ENCODE data around the gene STPG3. TPM values are rescaled to one million over a fixed set of nuclear protein-coding genes. Genes with fewer than 3 reads are reported as not detected.

Gene STPG3
- total and polyA plus RNA-seq, 2 of the 13 experiments (the other 11 are each of a cell fraction or from before 2014, with no cell fraction given): not detected

GRCh38 chr9:137278721-137279711, 27.9 kb downstream of the STPG3 start:
- Histone ChIP-seq H3K4me1 (ENCODE audit: insufficient read depth, low read length) (peaks cover 21% of the 10 kb centered on the region), H3K4me3 (replicated peaks in 1 of 3; ENCODE audit: insufficient read depth in 1 of 3, low read depth in 2 of 3, low read length in 3 of 3) (peak overlapping the region; percentile 87 to 90 (median 88); a peak in 5 of 6 replicates), H3K36me3 (replicated peaks in 1 of 2; ENCODE audit: control insufficient read depth in 1 of 2, insufficient read depth in 2 of 2, low read length in 2 of 2) (peaks cover 0 to 7% of the 10 kb centered on the region in 2 experiments; a peak in 2 of 5 replicates), H3K27ac (ENCODE audit: extremely low read length, insufficient read depth, low read length) (no peak overlapping the region), H3K4me2 (ENCODE audit: low read depth, low read length) (peak overlapping the region; percentile 88), H3K9ac (ENCODE audit: insufficient read depth, low read depth, low read length) (peak overlapping the region; percentile 82), H3K79me2 (ENCODE audit: insufficient read depth, low read length) (peaks cover 6% of the 10 kb centered on the region), H3K9me3 (ENCODE audit: low read length) (no peaks in the 10 kb centered on the region), H3K27me3 (ENCODE audit: control insufficient read depth in 1 of 2, insufficient read depth in 2 of 2, low read length in 2 of 2) (no peaks in the 10 kb centered on the region; a peak in 1 of 5 replicates), H2AFZ (ENCODE audit: low read length) (no peak overlapping the region), H4K20me1 (ENCODE audit: insufficient read depth, low read length) (no peaks in the 10 kb centered on the region)
- in situ Hi-C loops (cut with HindIII; ENCODE audit: extremely low pct_ligation_motif_present, low pct_unique_long_range_greater_than_20kb): no loop called here
- BruUV-seq (replicated peaks): TSS peak; percentile 43
- TF ChIP-seq ZBTB38 (CRISPR knock-in tag; IDR thresholded peaks at IDR 0.05): peak; percentile 75
- TF ChIP-seq MAFG (CRISPR knock-in tag; IDR thresholded peaks at IDR 0.05): no peak
- peak; percentile 2 for TF ChIP-seq AGO1 (IDR thresholded peaks at IDR 0.05; ENCODE audit: low read depth, low read length, poor library complexity, severe bottlenecking)
- TF ChIP-seq HNRNPLL (IDR thresholded peaks at IDR 0.05; ENCODE audit: low read depth, low read length, poor library complexity, severe bottlenecking): peak; percentile 98
- TF ChIP-seq, protein P1, sequence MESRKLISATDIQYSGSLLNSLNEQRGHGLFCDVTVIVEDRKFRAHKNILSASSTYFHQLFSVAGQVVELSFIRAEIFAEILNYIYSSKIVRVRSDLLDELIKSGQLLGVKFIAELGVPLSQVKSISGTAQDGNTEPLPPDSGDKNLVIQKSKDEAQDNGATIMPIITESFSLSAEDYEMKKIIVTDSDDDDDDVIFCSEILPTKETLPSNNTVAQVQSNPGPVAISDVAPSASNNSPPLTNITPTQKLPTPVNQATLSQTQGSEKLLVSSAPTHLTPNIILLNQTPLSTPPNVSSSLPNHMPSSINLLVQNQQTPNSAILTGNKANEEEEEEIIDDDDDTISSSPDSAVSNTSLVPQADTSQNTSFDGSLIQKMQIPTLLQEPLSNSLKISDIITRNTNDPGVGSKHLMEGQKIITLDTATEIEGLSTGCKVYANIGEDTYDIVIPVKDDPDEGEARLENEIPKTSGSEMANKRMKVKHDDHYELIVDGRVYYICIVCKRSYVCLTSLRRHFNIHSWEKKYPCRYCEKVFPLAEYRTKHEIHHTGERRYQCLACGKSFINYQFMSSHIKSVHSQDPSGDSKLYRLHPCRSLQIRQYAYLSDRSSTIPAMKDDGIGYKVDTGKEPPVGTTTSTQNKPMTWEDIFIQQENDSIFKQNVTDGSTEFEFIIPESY (CRISPR knock-in tag; IDR thresholded peaks at IDR 0.05): 0 out of 2 replicates have a peak, but pooled peaks have one; percentile 40
- peak; percentile 14; the same call in 1 of the 2 replicates for TF ChIP-seq CTCF (CRISPR knock-in tag; IDR thresholded peaks at IDR 0.05)
- no peak for TF ChIP-seq KDM4B (CRISPR knock-in tag; IDR thresholded peaks at IDR 0.05)
- TF ChIP-seq ATRX (CRISPR knock-in tag; IDR thresholded peaks at IDR 0.05; ENCODE audit: borderline replicate concordance): no peak
- TF ChIP-seq, protein P2, sequence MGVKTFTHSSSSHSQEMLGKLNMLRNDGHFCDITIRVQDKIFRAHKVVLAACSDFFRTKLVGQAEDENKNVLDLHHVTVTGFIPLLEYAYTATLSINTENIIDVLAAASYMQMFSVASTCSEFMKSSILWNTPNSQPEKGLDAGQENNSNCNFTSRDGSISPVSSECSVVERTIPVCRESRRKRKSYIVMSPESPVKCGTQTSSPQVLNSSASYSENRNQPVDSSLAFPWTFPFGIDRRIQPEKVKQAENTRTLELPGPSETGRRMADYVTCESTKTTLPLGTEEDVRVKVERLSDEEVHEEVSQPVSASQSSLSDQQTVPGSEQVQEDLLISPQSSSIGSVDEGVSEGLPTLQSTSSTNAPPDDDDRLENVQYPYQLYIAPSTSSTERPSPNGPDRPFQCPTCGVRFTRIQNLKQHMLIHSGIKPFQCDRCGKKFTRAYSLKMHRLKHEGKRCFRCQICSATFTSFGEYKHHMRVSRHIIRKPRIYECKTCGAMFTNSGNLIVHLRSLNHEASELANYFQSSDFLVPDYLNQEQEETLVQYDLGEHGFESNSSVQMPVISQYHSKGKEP (CRISPR knock-in tag; IDR thresholded peaks at IDR 0.05): no peak
- TF ChIP-seq TBX2 (CRISPR knock-in tag; IDR thresholded peaks at IDR 0.05; ENCODE audit: borderline replicate concordance): no peak
- TF ChIP-seq RBFOX2 (IDR thresholded peaks at IDR 0.05; ENCODE audit: low read depth, low read length): peak; percentile 32; the same call in 1 of the 2 replicates
- no peak for TF ChIP-seq ZFP1 (CRISPR knock-in tag; IDR thresholded peaks at IDR 0.05)
- TF ChIP-seq ATF7 (IDR thresholded peaks at IDR 0.05): no peak
- TF ChIP-seq ATF7 (CRISPR knock-in tag; IDR thresholded peaks at IDR 0.05): no peak
- peak; percentile 47; the same call in 1 of the 2 replicates for TF ChIP-seq HOXA3 (CRISPR knock-in tag; IDR thresholded peaks at IDR 0.05)
- 0 out of 2 replicates have a peak, but pooled peaks have one; percentile 13 for TF ChIP-seq SAP130 (CRISPR knock-in tag; IDR thresholded peaks at IDR 0.05; ENCODE audit: low read depth)
- TF ChIP-seq ZFAT (CRISPR knock-in tag; conservative IDR thresholded peaks at IDR 0.05): no peak
- no peak for TF ChIP-seq ZMYM4 (CRISPR knock-in tag; IDR thresholded peaks at IDR 0.05)
- TF ChIP-seq NCOR1 (IDR thresholded peaks at IDR 0.05; ENCODE audit: borderline replicate concordance, low read length): no peak
- DNase-seq (ENCODE audit: low spot score): no peak
- 98% methylated on average over 95 of the region's 139 CpGs for WGBS (ENCODE audit: low lambda C conversion rate)
- no peak for ATAC-seq
- no peak for FAIRE-seq
- ChIA-PET CTCF (ENCODE audit: low intra/inter-chr PET ratio, low total read pairs) (no interaction called here), POLR2A (interaction anchor here (0.6 kb wide), 1 partner anchor 129 kb away, joined by 3 read pairs; no protein-coding TSS in a partner anchor)
- intact Hi-C loops (cut with micrococcal nuclease; ENCODE audit: unreplicated experiment): no loop called here

Data from HepG2 (cell line).